ENCODE measurements around the gene LRMDA.
"Not testable (repeated sequence)": the region's sequence is repeated elsewhere in the genome, so short reads cannot be mapped to it uniquely, and the experiment has no call there.

LRMDA gene

DNA sequence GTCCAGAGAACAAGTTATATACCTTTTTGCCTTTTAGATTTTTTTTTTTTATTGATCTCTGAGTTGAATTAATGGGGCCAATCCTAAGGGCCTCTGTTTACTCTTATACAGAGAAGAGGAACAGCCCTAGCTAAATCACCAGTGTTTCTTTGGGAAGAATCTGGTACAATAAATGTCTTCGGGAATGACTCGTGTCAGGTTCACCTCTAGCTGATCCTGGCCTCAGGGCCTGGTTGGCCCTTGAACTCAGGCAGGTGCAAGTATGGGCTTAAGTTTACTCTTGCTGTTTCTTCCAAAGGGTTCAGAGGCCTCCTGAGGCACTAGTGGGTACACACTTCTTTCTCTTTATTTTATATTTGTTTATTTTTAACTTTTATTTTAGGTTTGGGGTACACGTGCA, 71.0 kb downstream of the LRMDA start:
- no peak overlapping the region for H3K4me3 ChIP-seq (ENCODE audit: low read depth, low read length)

DNA sequence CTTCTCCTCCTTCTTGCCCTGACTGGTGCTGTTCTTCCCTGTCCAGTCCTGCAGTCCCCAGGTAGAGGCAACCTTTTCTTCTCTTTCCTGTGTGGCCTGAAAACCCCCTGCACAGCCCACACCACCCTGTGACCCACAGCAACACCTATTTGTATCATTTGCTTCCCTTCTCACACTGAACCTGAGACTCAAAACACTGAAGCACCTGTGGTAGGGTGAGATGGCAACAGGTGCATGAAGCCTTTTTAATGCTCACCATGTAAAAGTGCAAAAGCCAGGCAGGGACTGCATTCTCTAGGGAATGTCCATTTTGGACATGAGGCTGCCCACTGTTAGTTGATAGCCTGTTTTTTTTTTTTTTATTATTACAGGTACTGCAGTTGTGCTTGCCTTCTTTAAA, 71.4 kb downstream of the LRMDA start:
- H3K4me3 ChIP-seq (ENCODE audit: low read depth, low read length): no peak overlapping the region

- H3K4me3 ChIP-seq (ENCODE audit: low read depth, low read length): no peak overlapping the region
These were observed 73.9 kb downstream of the LRMDA start for GRCh38 chr10:75505293-75505692.

DNA sequence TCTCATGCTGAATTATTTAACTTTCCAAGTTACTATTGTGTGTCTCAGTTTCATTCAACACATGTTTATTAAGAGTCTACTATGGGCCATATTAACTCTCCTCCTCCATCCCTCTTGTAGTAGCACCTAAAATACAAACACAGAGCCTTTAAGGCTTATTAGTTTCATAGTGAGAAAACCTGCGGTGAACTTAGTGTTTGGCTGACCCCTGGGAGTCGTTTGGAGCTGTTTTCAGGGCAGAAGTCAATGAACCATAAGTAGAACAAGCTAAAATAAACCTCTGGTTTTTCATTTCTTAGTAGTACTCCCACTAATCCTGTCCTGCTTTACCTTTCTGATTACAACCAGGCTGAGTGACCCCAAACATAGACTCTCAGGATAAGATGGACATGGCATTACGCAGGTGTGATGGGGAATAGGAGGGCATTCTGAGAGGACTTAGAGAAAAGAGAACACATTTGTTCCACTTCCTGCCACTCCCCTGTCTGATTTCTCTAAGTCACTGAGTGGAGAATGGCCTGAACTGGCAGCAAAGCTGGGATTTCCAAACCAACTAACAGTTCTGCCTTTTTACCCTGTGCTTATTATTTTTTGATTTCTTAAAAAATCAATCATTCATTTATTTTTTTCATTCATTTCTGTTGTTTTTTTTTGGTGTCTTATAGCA, 74.5 kb downstream of the LRMDA start:
- H3K4me3 ChIP-seq (ENCODE audit: low read depth, low read length): no peak overlapping the region

GRCh38 chr10:75506930-75507329, 75.5 kb downstream of the LRMDA start:
- no peak overlapping the region for H3K4me3 ChIP-seq (ENCODE audit: low read depth, low read length)

DNA sequence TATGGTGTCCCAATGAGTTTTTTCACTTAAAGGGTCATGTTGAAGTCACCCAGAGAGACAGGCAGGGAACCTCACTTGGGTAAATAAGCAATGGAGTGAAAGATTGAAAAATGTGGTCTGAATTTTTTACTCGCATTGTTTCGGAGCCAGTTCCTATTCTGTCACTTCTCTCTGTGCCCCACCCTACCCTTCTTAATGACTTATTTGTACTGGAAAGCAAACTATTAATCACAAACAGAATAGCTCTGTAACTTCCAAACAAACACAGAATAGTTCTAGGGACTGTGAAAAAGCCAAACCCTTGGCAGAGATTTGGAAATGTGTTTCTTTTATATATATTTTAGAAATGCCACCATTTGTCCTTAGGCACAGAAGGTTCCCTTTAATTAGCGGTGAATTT, 76.0 kb downstream of the LRMDA start:
- H3K4me3 ChIP-seq (ENCODE audit: low read depth, low read length): no peak overlapping the region

DNA sequence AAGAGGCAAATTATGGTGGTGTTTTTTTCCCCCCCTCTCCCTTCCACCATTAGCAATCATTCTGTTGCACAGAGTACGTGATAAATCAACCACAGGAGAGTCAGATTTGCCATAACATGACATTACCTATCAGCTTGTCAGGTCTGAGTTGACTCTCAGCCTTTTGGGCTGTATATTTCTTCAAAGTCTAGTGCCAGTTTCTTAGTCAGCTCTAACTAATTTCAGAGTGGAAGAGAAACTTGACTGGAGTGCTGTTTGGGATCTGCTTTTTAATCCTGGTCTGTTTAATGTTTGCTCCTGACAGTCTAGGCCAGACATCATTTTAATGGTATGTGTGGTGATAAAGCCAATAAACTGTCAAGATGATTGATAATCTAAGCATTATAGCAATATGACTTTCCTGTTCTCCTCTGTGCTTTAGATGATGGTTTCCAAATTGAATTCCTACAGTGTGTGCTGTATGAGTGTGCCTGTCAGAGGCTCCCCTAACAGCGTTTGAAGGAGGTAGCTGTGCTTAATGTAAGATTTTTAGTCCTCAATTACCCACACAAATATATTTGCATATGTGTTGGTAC, 76.9 kb downstream of the LRMDA start:
- no peak overlapping the region for H3K4me3 ChIP-seq (ENCODE audit: low read depth, low read length)

DNA sequence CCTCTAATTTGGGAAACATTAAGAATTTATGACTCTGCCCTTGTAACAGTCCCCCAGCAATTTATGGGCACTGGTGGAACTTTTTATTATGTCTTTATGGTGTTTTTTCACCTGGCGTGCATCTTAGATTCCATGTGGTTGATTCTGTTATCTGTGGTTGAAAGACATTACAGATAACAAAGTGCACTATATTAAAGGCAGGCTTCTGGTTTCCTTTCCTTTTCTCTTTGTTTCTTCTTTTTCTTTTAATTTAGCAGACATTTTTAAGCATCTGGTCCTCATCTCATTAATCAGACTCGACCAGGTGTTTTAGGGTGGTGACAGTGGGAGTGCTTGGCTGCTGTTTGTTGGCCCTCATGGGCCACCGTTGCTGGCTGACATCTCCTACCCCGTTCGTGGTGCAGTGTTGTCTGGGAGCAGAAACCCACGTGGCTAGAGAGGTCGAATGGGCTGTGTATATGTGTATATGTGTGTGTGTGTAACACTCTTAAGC, 77.4 kb downstream of the LRMDA start:
- no peak overlapping the region for H3K4me3 ChIP-seq (ENCODE audit: low read depth, low read length)

DNA sequence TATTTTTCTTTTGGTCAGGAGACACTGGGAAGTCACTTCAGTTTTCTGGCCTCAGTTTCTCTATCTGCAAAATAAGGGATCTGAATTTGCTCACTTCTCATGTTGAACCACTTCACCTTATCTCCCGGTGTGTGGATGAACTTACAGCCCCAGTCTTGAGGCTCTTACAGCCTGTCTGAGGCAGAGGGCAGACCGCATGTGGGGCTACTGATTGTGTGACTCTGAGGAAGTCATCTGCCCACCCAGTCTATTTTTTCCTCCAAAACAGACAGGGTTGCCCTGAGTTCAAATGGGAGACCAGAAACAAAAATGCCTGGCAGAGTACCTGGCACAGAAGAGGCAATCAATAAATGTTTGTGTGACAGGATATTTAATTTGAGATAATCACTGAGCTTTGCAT, 78.3 kb downstream of the LRMDA start:
- H3K4me3 ChIP-seq (ENCODE audit: low read depth, low read length): no peak overlapping the region

DNA sequence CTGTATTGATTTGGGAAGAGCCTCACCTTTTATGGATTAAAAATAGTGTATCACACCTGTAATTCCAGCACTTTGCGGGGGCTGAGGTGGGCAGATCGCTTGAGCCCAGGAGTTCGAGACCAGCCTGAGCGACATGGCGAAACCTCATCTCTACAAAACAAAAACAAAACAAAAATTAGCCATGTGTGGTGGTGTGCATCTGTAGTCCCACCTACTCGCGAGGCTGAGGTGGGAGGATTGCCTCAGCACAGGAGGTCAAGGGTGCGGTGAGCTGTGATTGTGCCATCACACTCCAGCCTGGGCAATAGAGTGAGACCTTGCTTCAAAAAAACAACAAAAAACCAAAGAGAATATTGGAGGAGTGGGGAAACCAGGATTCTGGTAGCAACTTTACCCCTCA, 79.6 kb downstream of the LRMDA start:
- H3K4me3 ChIP-seq (ENCODE audit: low read depth, low read length): no peak overlapping the region

DNA sequence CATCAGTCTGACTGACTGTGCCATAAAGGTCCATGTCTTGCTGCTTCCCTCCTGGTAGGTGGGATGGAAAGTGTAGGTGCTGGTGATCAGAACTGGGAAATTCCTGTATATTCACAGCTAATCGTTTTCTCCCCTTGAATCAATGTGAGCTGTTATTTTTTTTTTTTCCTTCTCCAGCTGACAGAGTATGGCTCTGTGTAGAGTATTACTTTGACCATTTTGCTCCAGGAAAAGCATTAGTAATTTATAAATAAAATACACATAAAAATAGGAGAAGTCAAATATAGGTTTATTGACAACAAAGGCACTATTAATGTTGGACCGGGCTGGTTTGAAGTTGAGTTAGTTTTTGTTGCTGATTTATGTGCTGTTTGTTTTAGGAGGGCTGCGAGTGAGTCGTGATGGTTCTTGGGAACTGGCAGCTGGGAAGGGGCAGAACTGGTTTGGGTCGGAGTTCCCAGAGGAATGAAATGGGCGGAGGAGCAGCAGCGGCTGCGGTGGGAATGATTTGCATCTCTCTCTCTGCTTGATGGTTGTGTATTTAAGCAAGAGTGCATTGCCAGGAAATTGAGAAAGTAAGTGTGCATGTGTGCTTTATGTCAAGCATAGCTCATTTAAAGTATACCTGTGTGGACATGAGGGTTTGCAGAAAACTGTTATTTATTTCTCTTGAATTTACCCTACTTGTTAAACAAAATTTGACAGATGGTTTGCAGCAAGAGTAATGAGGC, 80.9 kb downstream of the LRMDA start:
- no peak overlapping the region for H3K4me3 ChIP-seq (ENCODE audit: low read depth, low read length)

GRCh38 chr10:75513292-75513885, 82.0 kb downstream of the LRMDA start:
- no peak overlapping the region for H3K4me3 ChIP-seq (ENCODE audit: low read depth, low read length)

DNA sequence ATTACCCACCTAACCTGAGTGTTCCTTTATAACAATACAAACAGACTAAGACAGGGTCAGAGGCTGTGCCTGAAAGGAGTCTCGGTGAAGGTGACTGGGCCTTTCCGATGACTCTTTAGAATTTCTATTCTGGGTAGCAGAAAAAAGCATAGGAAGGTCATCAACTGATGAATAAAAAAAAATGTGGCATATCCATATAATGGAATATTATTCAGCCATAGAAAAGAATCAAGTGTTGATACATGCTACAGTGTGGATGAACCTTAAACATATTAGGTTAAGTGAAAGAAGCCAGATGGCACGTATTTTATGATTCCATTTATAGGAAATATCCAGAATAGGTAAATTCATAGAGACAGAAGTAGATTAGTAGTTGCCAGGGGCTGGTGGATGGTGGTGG, 83.4 kb downstream of the LRMDA start:
- H3K4me3 ChIP-seq (ENCODE audit: low read depth, low read length): no peak overlapping the region

DNA sequence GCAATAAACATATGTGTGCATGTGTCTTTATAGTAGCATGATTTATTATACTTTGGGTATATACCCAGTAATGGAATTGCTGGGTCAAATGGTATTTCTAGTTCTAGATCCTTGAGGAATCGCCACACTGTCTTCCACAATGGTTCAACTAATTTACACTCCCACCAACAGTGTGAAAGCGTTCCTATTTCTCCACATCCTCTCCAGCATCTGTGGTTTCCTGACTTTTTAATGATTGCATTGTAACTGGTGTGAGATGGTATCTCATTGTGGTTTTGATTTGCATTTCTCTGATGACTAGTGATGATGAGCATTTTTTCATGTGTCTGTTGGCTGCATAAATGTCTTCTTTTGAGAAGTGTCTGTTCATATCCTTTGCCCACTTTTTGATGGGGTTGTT, 84.7 kb downstream of the LRMDA start:
- not testable (repeated sequence) for H3K4me3 ChIP-seq (ENCODE audit: low read depth, low read length)

DNA sequence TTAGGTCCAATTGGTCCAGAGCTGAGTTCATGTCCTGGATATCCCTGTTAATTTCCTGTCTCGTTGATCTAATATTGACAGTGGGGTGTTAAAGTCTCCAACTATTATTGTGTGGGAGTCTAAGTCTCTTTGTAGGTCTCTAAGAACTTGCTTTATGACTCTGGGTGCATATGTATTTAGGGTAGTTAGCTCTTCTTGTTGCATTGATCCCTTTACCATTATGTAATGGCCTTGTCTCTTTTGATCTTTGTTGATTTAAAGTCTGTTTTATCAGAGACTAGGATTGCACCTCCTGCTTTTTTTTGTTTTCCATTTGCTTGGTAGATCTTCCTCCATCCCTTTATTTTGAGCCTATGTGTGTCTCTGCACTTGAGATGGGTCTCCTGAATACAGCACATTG, 87.8 kb downstream of the LRMDA start:
- H3K4me3 ChIP-seq (ENCODE audit: low read depth, low read length): not testable (repeated sequence)

DNA sequence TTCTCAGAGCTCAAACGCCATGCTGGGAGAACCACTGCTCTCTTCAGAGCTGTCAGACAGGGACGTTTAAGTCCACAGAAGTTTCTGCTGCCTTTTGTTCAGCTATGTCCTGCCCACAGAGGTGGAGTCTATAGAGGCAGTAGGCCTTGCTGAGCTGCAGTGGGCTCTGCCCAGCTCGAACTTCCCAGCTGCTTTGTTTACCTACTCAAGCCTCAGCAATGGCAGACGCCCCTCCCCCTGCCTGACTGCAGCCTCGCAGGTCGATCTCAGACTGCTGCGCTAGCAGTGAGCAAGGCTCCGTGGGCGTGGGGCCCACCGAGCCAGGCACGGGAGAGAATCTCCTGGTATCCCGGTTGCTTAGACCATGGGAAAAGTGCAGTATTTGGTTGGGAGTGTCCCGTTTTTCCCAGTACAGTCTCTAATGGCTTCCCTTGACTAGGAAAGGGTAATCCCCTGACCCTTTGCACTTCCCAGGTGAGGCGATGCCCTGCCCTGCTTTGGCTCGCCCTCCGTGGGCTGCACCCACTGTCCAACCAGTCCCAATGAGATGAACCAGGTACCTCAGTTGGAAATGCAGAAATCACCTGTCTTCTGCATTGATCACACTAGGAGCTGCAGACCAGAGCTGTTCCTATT, 89.9 kb downstream of the LRMDA start:
- peak overlapping the region; percentile 18 for H3K4me3 ChIP-seq (ENCODE audit: low read depth, low read length)

- no peak overlapping the region for H3K4me3 ChIP-seq (ENCODE audit: low read depth, low read length)
These were observed 93.6 kb downstream of the LRMDA start for GRCh38 chr10:75525067-75525466.

- H3K4me3 ChIP-seq (ENCODE audit: low read depth, low read length): no peak overlapping the region
These were observed 94.2 kb downstream of the LRMDA start for GRCh38 chr10:75525646-75526045.

DNA sequence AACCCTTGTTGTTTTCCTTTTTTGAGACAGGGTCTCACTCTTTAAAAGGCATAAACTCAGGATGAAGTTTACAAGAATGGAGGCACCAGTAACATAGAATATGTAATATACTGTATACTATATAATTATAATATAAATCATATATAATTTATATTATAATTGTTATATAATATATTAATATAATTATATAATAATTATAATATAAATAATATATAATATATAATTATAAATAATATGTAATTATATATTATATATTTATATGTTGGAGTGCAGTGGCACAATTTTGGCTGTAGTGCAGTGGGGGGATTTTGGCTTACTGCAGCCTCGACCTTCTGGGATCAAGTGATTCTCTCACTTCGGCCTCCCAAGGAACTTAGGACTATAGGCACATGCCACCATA, 96.1 kb downstream of the LRMDA start:
- H3K4me3 ChIP-seq (ENCODE audit: low read depth, low read length): no peak overlapping the region

- H3K4me3 ChIP-seq (ENCODE audit: low read depth, low read length): no peak overlapping the region
These were observed 97.0 kb downstream of the LRMDA start for GRCh38 chr10:75528392-75528791.

DNA sequence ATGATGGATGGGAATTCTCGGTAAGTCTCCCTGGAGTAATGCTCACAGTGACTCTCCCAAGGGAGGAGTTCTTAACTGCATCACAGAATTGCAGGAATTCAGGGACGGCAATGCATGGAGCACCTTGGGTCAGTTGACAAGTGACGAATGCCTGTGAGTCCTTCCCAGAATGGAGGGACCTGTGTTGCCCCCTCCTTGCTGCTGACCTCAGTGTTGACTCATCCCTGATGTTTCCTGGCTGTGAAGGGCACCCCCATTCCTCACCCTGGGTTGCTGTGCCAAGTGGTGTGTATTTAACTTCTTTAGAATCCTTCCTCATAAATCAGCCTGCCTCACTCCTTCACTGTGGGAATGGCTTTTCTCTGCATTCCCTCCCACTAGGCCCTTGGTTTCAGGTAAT, 98.9 kb downstream of the LRMDA start:
- H3K4me3 ChIP-seq (ENCODE audit: low read depth, low read length): no peak overlapping the region
